Measurements from ENCODE around the gene ZMAT2. TPM values are rescaled to one million over a fixed set of nuclear protein-coding genes. Genes with fewer than 3 reads are reported as not detected.

ZMAT2 gene
- total RNA-seq, 4 donors from 2014 or later, result 28.2 to 48.6 (median 41.2) TPM

GRCh38 chr5:140741967-140742366, 41.7 kb downstream of the ZMAT2 start:
- DNase-seq (ENCODE audit: low spot score in 2 of 2), result no peak
- TF ChIP-seq, protein P1, sequence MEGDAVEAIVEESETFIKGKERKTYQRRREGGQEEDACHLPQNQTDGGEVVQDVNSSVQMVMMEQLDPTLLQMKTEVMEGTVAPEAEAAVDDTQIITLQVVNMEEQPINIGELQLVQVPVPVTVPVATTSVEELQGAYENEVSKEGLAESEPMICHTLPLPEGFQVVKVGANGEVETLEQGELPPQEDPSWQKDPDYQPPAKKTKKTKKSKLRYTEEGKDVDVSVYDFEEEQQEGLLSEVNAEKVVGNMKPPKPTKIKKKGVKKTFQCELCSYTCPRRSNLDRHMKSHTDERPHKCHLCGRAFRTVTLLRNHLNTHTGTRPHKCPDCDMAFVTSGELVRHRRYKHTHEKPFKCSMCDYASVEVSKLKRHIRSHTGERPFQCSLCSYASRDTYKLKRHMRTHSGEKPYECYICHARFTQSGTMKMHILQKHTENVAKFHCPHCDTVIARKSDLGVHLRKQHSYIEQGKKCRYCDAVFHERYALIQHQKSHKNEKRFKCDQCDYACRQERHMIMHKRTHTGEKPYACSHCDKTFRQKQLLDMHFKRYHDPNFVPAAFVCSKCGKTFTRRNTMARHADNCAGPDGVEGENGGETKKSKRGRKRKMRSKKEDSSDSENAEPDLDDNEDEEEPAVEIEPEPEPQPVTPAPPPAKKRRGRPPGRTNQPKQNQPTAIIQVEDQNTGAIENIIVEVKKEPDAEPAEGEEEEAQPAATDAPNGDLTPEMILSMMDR (IDR thresholded peaks at IDR 0.05), result no peak
- no peak for TF ChIP-seq POLR2A (IDR thresholded peaks at IDR 0.05)
- intact Hi-C loops (cut with DNase I; ENCODE audit: low total_unique reads), result no loop called here
- H3K4me3 ChIP-seq (ENCODE audit: low read depth, poor library complexity, severe bottlenecking), result no peak overlapping the region
- WGBS, 2 donors, result 73 to 80% methylated on average over 1 of the region's 1 CpG

GRCh38 chr5:140753561-140753960, 53.3 kb downstream of the ZMAT2 start:
- no peak overlapping the region for H3K4me3 ChIP-seq (ENCODE audit: low read depth, poor library complexity, severe bottlenecking)
- no peak for DNase-seq (ENCODE audit: low spot score in 2 of 2)
- intact Hi-C loops (cut with DNase I; ENCODE audit: low total_unique reads), result no loop called here
- WGBS, 2 donors, result 76 to 90% methylated on average over 5 of the region's 5 CpGs
- TF ChIP-seq, protein P1 (IDR thresholded peaks at IDR 0.05), result no peak
- no peak for TF ChIP-seq POLR2A (IDR thresholded peaks at IDR 0.05)

Other genes with a start within 250 kb of the ZMAT2 start
- gene EIF4EBP3, start 152.8 kb upstream of the ZMAT2 start, total RNA-seq, result 10 to 100 TPM; 19.2 to 32.1 (median 27.2) TPM
- gene SRA1, start 143.0 kb upstream of the ZMAT2 start, total RNA-seq, result 10 to 100 TPM; 11.4 to 23.9 (median 14.6) TPM
- gene APBB3, start 135.8 kb upstream of the ZMAT2 start, total RNA-seq, result 10 to 100 TPM; 14.0 to 23.7 (median 19.2) TPM
- 10 to 100 TPM; 59.7 to 86.4 (median 68.2) TPM for gene SLC35A4, start 135.6 kb upstream of the ZMAT2 start, total RNA-seq
- 10 to 100 TPM; 14.9 to 22.1 (median 19.1) TPM for gene CD14, start 67.3 kb upstream of the ZMAT2 start, total RNA-seq
- 10 to 100 TPM; 60.3 to 99.8 (median 67.3) TPM for gene TMCO6, start 61.0 kb upstream of the ZMAT2 start, total RNA-seq
- 10 to 100 TPM; 39.4 to 57.6 (median 45.8) TPM for gene NDUFA2, start 52.8 kb upstream of the ZMAT2 start, total RNA-seq
- 100 to 1,000 TPM in 1 of 4 donors, 10 to 100 TPM in 3; 64.1 to 105 (median 94.8) TPM for gene IK, start 52.6 kb upstream of the ZMAT2 start, total RNA-seq
- gene WDR55, start 35.5 kb upstream of the ZMAT2 start, total RNA-seq, result 10 to 100 TPM; 19.7 to 26.1 (median 21.4) TPM
- under 1 TPM; 0.49 to 0.94 (median 0.69) TPM for gene DND1, start 26.9 kb upstream of the ZMAT2 start, total RNA-seq
- gene HARS1, start 9.1 kb upstream of the ZMAT2 start, total RNA-seq, result 10 to 100 TPM; 71.9 to 90.6 (median 80.8) TPM
- gene HARS2, start 9.0 kb upstream of the ZMAT2 start, total RNA-seq, result 10 to 100 TPM; 17.4 to 37.2 (median 31.8) TPM
- not detected for gene PCDHA1, start 85.7 kb downstream of the ZMAT2 start, total RNA-seq
- gene PCDHA2, start 94.4 kb downstream of the ZMAT2 start, total RNA-seq, result not detected
- under 1 TPM in 2 of 4 donors, not detected in 2; 0.05 to 0.13 TPM for gene PCDHA3, start 100.6 kb downstream of the ZMAT2 start, total RNA-seq
- under 1 TPM in 3 of 4 donors, not detected in 1; 0.08 to 0.58 (median 0.23) TPM for gene PCDHA4, start 106.6 kb downstream of the ZMAT2 start, total RNA-seq
- gene PCDHA5, start 121.2 kb downstream of the ZMAT2 start, total RNA-seq, result under 1 TPM in 3 of 4 donors, not detected in 1; 0.05 to 0.19 (median 0.10) TPM
- under 1 TPM in 2 of 4 donors, not detected in 2; 0.13 to 0.49 TPM for gene PCDHA6, start 127.5 kb downstream of the ZMAT2 start, total RNA-seq
- under 1 TPM in 1 of 4 donors, not detected in 3; 0.20 TPM for gene PCDHA7, start 133.8 kb downstream of the ZMAT2 start, total RNA-seq
- gene PCDHA8, start 140.7 kb downstream of the ZMAT2 start, total RNA-seq, result under 1 TPM in 1 of 4 donors, not detected in 3; 0.22 TPM
- gene PCDHA9, start 147.9 kb downstream of the ZMAT2 start, total RNA-seq, result under 1 TPM in 2 of 4 donors, not detected in 2; 0.06 to 0.07 TPM
- gene PCDHA10, start 155.4 kb downstream of the ZMAT2 start, total RNA-seq, result 1 to 10 TPM in 1 of 4 donors, under 1 TPM in 3; 0.08 to 1.0 (median 0.55) TPM
- under 1 TPM in 3 of 4 donors, not detected in 1; 0.17 to 0.94 (median 0.34) TPM for gene PCDHA11, start 168.5 kb downstream of the ZMAT2 start, total RNA-seq
- under 1 TPM in 3 of 4 donors, not detected in 1; 0.04 to 0.39 (median 0.25) TPM for gene PCDHA12, start 174.9 kb downstream of the ZMAT2 start, total RNA-seq
- under 1 TPM in 3 of 4 donors, not detected in 1; 0.16 to 0.34 (median 0.30) TPM for gene PCDHA13, start 181.7 kb downstream of the ZMAT2 start, total RNA-seq
- under 1 TPM in 2 of 4 donors, not detected in 2; 0.16 to 0.17 TPM for gene PCDHAC1, start 225.9 kb downstream of the ZMAT2 start, total RNA-seq